ENCODE data around the gene CHN1.

The CHN1 gene

GRCh38 chr2:174846218-174846617 is 159.0 kb downstream of the CHN1 start:
- POLR2A ChIA-PET: interaction anchor here (0.8 kb wide), 1 partner anchor 11 kb away, joined by 3 read pairs; no protein-coding TSS in a partner anchor
- DNase-seq (ENCODE audit: low read depth, low spot score): no peak

GRCh38 chr2:174844295-174844708 is 160.9 kb downstream of the CHN1 start:
- no peak for DNase-seq (ENCODE audit: low read depth, low spot score)
- peak overlapping the region; percentile 57 for H3K4me3 ChIP-seq (ENCODE audit: low read depth, low read length)
- no peak for TF ChIP-seq CTCF (IDR thresholded peaks at IDR 0.05; ENCODE audit: insufficient read depth, low read length, missing control alignments)
- ChIA-PET POLR2A (no interaction called here), CTCF (interaction anchor here (1.3 to 2.8 kb wide), 3 partner anchors 69 to 141 kb away, joined by 4 to 23 read pairs (median 9); no protein-coding TSS in a partner anchor)

More at GRCh38 chr2:174846218-174846617, 159.0 kb downstream of the CHN1 start:
- peak overlapping the region; percentile 57 for H3K4me3 ChIP-seq (ENCODE audit: low read depth, low read length)
- CTCF ChIA-PET: interaction anchor here (1.4 to 2.1 kb wide), 5 partner anchors 71 to 159 kb away, joined by 3 to 18 read pairs (median 4); no protein-coding TSS in a partner anchor
- TF ChIP-seq CTCF (IDR thresholded peaks at IDR 0.05; ENCODE audit: insufficient read depth, low read length, missing control alignments): no peak

GRCh38 chr2:174842496-174842895 is 162.7 kb downstream of the CHN1 start:
- TF ChIP-seq CTCF (IDR thresholded peaks at IDR 0.05; ENCODE audit: insufficient read depth, low read length, missing control alignments): no peak
- ChIA-PET CTCF (interaction anchor here (1.4 to 2.8 kb wide), 4 partner anchors 14 to 143 kb away, joined by 3 to 23 read pairs (median 6); no protein-coding TSS in a partner anchor), POLR2A (no interaction called here)
- H3K4me3 ChIP-seq (ENCODE audit: low read depth, low read length): no peak overlapping the region
- DNase-seq (ENCODE audit: low read depth, low spot score): no peak

- no peak for DNase-seq (ENCODE audit: low read depth, low spot score)
- TF ChIP-seq CTCF (IDR thresholded peaks at IDR 0.05; ENCODE audit: insufficient read depth, low read length, missing control alignments): no peak
- ChIA-PET CTCF (interaction anchor here (1.4 kb wide), 1 partner anchor 13 kb away, joined by 4 read pairs; no protein-coding TSS in a partner anchor), POLR2A (no interaction called here)
- H3K4me3 ChIP-seq (ENCODE audit: low read depth, low read length): no peak overlapping the region
Measured at GRCh38 chr2:174841936-174842335, 163.2 kb downstream of the CHN1 start.

GRCh38 chr2:174841350-174841749 is 163.8 kb downstream of the CHN1 start:
- TF ChIP-seq CTCF (IDR thresholded peaks at IDR 0.05; ENCODE audit: insufficient read depth, low read length, missing control alignments): no peak
- no peak overlapping the region for H3K4me3 ChIP-seq (ENCODE audit: low read depth, low read length)
- POLR2A ChIA-PET: no interaction called here
- DNase-seq (ENCODE audit: low read depth, low spot score): no peak
- CTCF ChIA-PET: interaction anchor here (1.2 kb wide), 1 partner anchor 70 kb away, joined by 8 read pairs; no protein-coding TSS in a partner anchor

- CTCF ChIA-PET: interaction anchor here (1.2 to 1.4 kb wide), 2 partner anchors 69 to 144 kb away, joined by 4 to 8 read pairs; no protein-coding TSS in a partner anchor
- TF ChIP-seq CTCF (IDR thresholded peaks at IDR 0.05; ENCODE audit: insufficient read depth, low read length, missing control alignments): no peak
- H3K4me3 ChIP-seq (ENCODE audit: low read depth, low read length): no peak overlapping the region
- DNase-seq (ENCODE audit: low read depth, low spot score): peak; percentile 31
- POLR2A ChIA-PET: no interaction called here
Measured at GRCh38 chr2:174840436-174840835, 164.7 kb downstream of the CHN1 start.
